ENCODE measurements around the gene CHD5.

DNA sequence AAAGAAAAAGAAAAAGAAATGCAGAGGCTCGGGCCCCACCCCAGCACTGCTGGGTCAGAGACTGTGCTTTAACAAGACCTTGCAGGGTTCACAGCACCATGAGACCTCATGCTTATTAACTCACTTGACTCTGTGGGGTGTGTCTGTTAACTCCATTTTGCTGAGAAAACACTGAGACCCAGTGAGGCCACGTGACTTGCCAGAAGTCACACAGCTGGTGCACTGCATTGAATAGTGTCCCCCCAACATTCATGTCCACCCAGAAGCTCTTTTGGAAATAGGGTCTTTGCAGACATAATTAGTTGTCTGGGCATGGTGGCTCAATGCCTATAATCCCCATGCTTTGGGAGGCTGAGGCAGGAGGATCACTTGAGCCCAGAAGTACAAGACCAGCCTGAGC, 39.7 kb downstream of the CHD5 start:
- no peak for TF ChIP-seq GATA2 (IDR thresholded peaks at IDR 0.05; ENCODE audit: low read depth, low read length)
- no peak for TF ChIP-seq GATA3 (IDR thresholded peaks at IDR 0.05; ENCODE audit: low read depth, low read length)

Data from SH-SY5Y (cell line).